HG03354 (cell line): ENCODE results near the gene NSL1.
"Not testable (repeated sequence)": the region's sequence is repeated elsewhere in the genome, so short reads cannot be mapped to it uniquely, and the experiment has no call there.

Experiments
- ATAC-seq: cut with Tn5 transposase; IDR thresholded peaks from one replicate; pipeline ENCODE4 v1.9.1; 2021; ENCODE audit warnings: mild to moderate bottlenecking; ENCODE audit not compliant: unreplicated experiment, poor library complexity, severe bottlenecking

Gene NSL1

GRCh38 chr1:212718499-212718898, 73.1 kb downstream of the NSL1 start:
- ATAC-seq, result no peak

DNA sequence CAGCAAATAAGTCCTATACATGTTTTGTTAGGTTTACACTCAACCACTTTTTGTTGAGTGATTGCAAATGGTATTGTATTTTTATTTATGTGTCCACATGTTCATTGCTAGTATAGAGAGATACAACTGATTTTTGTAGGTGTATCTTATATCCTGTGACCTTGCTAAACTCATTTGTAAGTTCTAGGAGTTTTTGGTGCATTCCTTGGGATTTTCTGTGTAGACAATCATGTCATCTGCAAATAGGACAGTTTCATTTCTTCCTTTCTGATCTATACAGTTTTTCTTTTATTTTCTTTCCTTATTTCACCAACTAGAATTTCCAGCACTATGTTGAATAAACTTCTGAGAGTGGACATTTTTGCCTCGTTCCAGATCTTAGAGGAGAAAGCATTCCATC, 75.4 kb downstream of the NSL1 start:
- no peak for ATAC-seq

GRCh38 chr1:212713465-212714136, 78.0 kb downstream of the NSL1 start:
- ATAC-seq, result no peak

DNA sequence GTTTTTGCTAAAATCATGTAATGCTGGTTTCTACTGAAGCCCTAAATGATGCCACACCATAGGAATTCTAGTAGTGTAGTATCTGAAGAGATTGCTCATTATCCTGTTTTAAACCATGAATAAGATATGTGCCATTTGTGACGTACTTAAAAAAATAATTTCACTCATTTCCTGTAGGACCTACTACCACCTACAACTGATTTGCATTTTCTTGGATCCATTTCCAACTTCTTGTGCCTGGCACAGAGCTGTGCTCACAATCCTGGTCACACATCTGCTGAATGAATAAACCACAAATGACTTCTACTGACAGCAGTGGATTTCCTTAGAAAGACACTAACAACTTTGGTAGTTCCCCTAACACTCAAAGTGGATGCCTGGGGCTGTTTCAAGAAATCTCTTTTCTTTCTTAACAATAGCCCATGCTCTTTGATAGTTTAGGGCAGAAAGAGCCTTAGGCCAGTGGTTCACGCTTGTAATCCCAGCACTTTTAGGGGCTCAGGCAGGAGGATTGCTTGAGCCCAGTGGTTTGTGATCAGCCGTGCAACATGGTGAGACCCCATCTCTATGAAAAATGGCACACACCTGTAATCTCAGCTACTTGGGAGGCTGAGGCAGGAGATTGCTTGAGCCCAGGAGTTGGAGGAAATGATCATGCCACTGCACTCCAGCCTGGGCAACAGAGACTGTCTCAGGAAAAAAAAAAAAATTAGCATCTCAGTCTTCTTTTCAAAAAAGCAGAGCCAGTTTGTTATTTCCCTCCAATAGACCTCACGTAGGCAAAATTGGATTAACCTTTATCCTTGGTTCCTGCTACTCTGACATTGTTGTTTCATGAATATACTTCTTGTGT, 78.9 kb downstream of the NSL1 start:
- no peak for ATAC-seq

- not testable (repeated sequence) for ATAC-seq
Measured at GRCh38 chr1:212711974-212712373, 79.6 kb downstream of the NSL1 start.

DNA sequence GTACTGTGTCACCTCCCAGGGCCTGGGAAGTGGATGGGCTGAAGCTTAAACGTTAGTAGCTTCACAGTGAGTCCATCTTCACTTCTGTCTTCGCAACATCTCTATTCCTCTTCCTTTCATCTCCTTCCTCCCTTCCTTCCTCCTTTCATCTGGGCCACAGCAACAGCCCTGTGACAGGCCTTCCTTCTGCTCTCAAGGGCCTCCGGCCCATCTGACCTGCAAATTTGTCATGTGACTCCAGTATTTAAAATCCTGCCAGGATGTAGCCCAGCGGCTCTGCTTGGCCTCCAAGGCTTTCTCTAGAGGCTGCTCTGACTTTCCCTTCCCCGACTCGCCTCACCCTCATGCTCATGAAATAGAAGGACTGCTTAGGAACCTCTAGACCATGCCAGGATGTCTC, 81.0 kb downstream of the NSL1 start:
- no peak for ATAC-seq

GRCh38 chr1:212703991-212704564, 87.5 kb downstream of the NSL1 start:
- no peak for ATAC-seq

DNA sequence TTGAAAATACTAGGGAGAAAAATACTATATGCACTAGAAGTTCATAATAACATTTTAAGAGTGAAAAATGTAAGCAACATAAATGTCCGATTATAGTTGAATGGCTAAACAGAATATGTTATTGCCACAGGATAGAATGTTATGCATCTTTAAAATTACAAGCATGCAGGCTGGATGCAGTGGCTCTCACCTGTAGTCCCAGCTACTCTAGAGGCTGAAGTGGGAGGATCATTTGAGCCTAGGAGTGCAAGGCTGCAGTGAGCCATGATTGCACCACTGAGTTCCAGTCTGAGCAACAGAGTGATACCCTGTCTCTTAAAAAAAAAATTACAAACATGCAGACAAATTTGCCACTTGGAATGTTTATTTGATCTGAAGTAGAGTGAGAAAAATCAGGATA, 88.9 kb downstream of the NSL1 start:
- no peak for ATAC-seq

- ATAC-seq, result no peak
Measured at GRCh38 chr1:212701910-212702309, 89.7 kb downstream of the NSL1 start.

GRCh38 chr1:212700892-212701819, 90.4 kb downstream of the NSL1 start:
- ATAC-seq, result peak; percentile 32

- ATAC-seq, result peak; percentile 37
Measured at GRCh38 chr1:212700223-212700891, 91.2 kb downstream of the NSL1 start.

GRCh38 chr1:212699625-212700222, 91.9 kb downstream of the NSL1 start, which contains the start of gene BATF3:
Gene BATF3, minus strand, starts transcription at chr1:212699840. Its CDS starts 78 bp downstream, at chr1:212699762.
- ATAC-seq, result peak; percentile 23

DNA sequence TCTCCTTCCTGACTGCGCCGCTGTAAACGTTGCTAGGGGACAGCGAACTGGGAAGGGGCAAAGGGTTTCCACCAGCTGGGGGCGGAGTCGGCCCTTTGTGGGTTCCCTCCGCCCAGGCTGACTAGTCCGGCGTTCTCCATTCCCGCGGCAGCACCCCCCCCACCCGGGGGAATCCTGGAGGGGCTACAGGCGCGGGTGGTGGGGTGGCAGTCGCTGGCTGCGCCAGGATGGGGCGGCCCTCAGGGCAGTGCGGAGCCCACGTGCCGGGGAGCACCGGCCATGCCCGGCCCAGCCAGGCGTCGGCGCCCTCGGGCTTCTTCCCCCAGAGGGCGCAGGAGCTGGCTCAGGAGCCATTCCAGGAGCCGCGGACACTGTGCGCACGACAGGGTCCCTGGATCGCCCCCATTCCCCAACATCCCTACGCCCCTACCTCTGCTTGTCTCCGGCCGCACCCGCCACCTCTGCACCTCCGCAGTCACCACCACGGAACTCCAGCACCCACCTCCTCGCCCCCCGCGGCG, 92.4 kb downstream of the NSL1 start:
- ATAC-seq, result peak; percentile 63

DNA sequence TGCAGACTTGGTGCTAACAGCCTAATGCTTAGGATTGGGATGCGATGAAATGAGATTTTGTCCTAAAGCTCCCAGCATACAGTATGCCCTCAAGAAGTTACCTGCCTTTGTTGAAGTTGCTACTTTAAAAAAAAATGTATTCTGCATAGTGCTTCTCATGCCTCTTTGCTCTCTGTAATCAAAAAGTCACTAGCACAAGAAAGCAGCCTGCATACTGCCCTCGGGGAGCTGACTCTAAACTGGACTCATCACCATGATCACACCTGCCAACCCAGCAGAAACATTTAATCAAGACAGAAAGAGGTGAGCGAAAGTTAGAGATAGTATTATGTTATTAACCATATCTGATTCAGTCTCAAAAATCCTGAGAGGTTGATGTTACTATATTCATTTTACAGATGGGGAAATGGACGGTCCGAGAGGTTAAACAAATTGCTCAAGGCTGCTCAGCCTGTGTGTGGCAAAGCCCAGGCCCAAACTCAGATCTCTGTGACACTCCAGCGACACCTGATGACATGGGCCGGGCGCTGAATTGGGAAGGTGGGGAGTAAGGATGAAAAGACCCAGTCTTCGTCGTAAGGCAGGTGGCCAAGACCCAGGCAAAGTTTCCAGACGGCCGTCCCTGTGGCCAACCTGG, 93.0 kb downstream of the NSL1 start:
- ATAC-seq, result peak; percentile 1

- ATAC-seq, result no peak
Measured at GRCh38 chr1:212696721-212697331, 94.8 kb downstream of the NSL1 start.

DNA sequence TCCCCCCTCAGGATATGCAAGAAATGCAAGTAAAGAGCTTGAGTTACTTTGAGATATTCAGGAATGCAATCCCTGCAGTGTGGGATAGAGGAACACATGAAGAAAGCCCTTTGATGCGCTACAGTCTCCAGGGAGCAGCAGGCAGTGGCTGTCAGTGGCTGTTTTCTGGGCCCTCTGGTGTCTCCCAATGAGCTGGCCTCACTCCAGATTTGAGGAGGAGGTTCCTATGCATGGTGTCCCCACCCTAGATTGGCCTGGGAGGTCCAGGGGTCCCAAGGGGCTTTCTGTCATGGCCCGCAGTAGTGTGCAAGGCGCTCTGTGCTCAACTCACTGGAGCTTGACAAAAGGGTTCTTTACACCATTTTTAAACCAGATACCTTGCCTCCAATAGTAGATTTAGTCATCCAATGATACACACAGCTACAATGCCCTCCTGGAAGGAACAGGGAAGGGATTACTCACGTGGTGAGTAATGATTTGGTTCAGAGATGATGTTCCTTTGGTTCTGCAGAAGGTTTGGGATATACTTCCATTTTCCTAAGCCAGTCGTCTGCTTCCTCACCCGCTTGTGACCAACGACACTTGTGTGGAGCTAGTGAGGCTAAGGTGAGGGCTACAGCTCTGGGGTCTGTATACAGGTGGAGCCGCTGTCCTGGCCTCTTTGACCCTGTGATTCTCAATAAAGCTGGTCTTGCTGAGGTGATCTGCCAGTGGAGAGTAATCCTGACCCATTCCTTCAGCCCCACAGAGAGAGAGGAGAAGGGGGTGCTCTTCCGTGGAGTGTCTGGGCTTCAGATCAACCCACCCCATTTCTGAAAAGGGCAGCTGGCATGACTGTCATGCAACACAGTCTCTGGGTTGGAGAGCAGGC, 98.6 kb downstream of the NSL1 start:
- ATAC-seq, result no peak

- peak; percentile 60 for ATAC-seq
Measured at GRCh38 chr1:212691561-212692071, 100.0 kb downstream of the NSL1 start.
